Upper lobe of left lung (tissue), 6 donors: ENCODE data around the gene TADA2A. TPM values are rescaled to one million over a fixed set of nuclear protein-coding genes. Genes with fewer than 3 reads are reported as not detected.
"Not testable (repeated sequence)": the region's sequence is repeated elsewhere in the genome, so short reads cannot be mapped to it uniquely, and the experiment has no call there.

Source experiments
- ATAC-seq, 2 donors: fragments of 200-7000 bp; cut with Tn5 transposase; one replicate each; pipeline ENCODE4 v1.9.1; 2022; ENCODE audit warnings: mild to moderate bottlenecking in 2 of 2, moderate library complexity in 2 of 2; ENCODE audit not compliant: low FRiP score in 2 of 2
- DNase-seq, 2 donors: peaks; one replicate each; pipeline ENCODE4 v3.0.0-alpha.2; 2019 to 2020
- H3K27ac ChIP-seq, 4 donors: fragments of 200-600 bp; sonication (generic); one replicate each; pipeline ENCODE4 v1.5.1; 2016 to 2019
- H3K27me3 ChIP-seq, 4 donors: fragments of 200-600 bp; sonication (generic); one replicate each; pipeline ENCODE4 v1.5.1; 2017 to 2019
- H3K36me3 ChIP-seq, 4 donors: fragments of 200-600 bp; sonication (generic); one replicate each; pipeline ENCODE4 v1.5.1; 2016 to 2019
- H3K4me1 ChIP-seq, 4 donors: fragments of 200-600 bp; sonication (generic); one replicate each; pipeline ENCODE4 v1.5.1; 2018 to 2019
- H3K4me3 ChIP-seq, 4 donors: fragments of 200-600 bp; sonication (generic); one replicate each; pipeline ENCODE4 v1.5.1; 2017 to 2019; ENCODE audit warnings: mild to moderate bottlenecking in 2 of 4, moderate library complexity in 1 of 4
- H3K9me3 ChIP-seq, 4 donors: fragments of 200-600 bp; sonication (generic); one replicate each; pipeline ENCODE4 v1.5.1; 2018 to 2019
- CTCF ChIP-seq, 6 experiments: fragments of 450-650 bp in 4 of 6; fragments of 200-600 bp in 2 of 6; sonication (generic) in 2 of 6; IDR thresholded peaks; one replicate each; pipeline ENCODE4 v1.5.1; 2016 to 2019; ENCODE audit warnings: antibody characterized with exemption in 6 of 6
- EP300 ChIP-seq, 4 donors: sonication (generic); formaldehyde crosslinking; IDR thresholded peaks; one replicate each; pipeline ENCODE4 v1.5.1; 2017; ENCODE audit warnings: antibody characterized with exemption in 4 of 4, control low read depth in 2 of 4
- POLR2A ChIP-seq, 4 donors: fragments of 450-650 bp; IDR thresholded peaks; one replicate each; pipeline ENCODE4 v1.5.1; 2016 to 2017; ENCODE audit warnings: antibody characterized with exemption in 4 of 4, mild to moderate bottlenecking in 2 of 4
- POLR2AphosphoS5 ChIP-seq, 2 donors: sonication (generic); formaldehyde crosslinking; IDR thresholded peaks; one replicate each; pipeline ENCODE4 v1.5.1; 2017; ENCODE audit warnings: antibody characterized with exemption in 2 of 2
- WGBS, 2 donors: methylation state at CpG; one replicate each; pipeline ENCODE4 v1.1.5; 2017 to 2018; 5-methylcytosine and 5-hydroxymethylcytosine counted together
- total RNA-seq, 6 donors: library from RNA; depleted of rRNA in 4 of 6; stranded (reverse); fragments of >200 nt in 4 of 6; gene quantifications; one replicate each; pipeline versions ENCODE4 v1.1.0 to v1.2.1, GENCODE V29; 2016 to 2021
- donor health status: DM: no; HTN: no; CAD: no; lungs with moderate emphysema.
- donor health status: DM: no; HTN: yes; CAD: no; lungs with severe emphysema.

The TADA2A gene
- total RNA-seq, 6 donors from 2014 or later = 9.8 to 37.7 (median 22.7) TPM

GRCh38 chr17:37506678-37507077 lies 100.0 kb downstream of the TADA2A start:
- Histone ChIP-seq H3K9me3 (no peaks in the 10 kb centered on the region), H3K4me3 (no peak overlapping the region), H3K27me3 (no peaks in the 10 kb centered on the region), H3K36me3 (no peaks in the 10 kb centered on the region), H3K4me1 (no peaks in the 10 kb centered on the region), H3K27ac (no peak overlapping the region)
- DNase-seq = no peak
- peak in 1 of 2 donors; percentile 23 for ATAC-seq
- TF ChIP-seq POLR2A (IDR thresholded peaks at IDR 0.05) = no peak
- TF ChIP-seq CTCF (IDR thresholded peaks at IDR 0.05) = peak in 3 of 6 experiments; percentile 16 to 54 (median 27)
- 67 to 78% methylated on average over 9 to 10 of the region's 10 CpGs for WGBS, 2 donors

DNA sequence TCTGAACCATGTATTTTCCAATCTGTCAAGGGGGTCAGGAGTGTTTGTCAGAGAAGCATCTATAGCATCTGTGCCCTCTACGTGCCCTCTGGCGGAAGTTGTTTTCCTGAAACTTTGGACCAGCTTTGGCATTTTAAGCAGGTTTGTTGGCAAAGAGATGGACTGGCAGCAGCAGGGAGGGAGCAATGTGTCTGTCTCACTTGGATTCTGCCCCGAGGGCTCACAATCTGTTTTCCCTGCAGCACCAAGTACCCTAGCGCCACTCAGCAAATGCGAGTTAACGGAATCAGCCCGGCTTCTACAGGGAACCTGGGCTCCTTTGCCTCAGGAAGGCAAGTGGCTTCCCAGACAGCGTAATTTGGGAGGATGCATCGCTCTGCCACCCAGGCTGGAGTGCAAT lies 100.4 kb downstream of the TADA2A start:
- Histone ChIP-seq H3K27ac (no peak overlapping the region), H3K4me1 (no peaks in the 10 kb centered on the region), H3K27me3 (no peaks in the 10 kb centered on the region), H3K4me3 (no peak overlapping the region), H3K36me3 (peaks cover 0 to 2% (median under 1%) of the 10 kb centered on the region in 4 donors), H3K9me3 (no peaks in the 10 kb centered on the region)
- no peak for TF ChIP-seq POLR2AphosphoS5 (IDR thresholded peaks at IDR 0.05)
- TF ChIP-seq POLR2A (IDR thresholded peaks at IDR 0.05) = no peak
- TF ChIP-seq CTCF (IDR thresholded peaks at IDR 0.05) = no peak
- no peak for TF ChIP-seq EP300 (IDR thresholded peaks at IDR 0.05)
- no peak for DNase-seq
- 94 to 95% methylated on average over 7 to 8 of the region's 9 CpGs for WGBS, 2 donors
- no peak for ATAC-seq

DNA sequence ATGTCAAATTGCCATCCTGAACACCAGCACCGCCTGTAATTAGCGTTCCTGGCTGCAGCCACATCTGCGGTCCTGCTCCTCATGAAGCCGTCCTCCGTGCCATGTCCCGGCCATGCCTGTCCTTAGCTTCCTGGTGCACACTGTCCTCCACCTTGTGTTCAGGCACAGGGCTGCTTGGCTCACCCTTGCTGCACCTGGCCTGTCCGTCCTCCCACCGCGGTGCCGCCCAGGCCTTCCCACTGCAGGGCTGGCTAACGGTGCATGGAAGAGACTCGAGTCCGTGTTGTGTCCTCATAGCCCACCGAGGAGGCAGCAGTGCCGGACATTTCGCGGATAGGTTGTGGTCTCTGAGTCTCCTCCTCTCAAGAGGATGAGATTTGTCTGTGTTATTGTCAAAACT lies 103.4 kb downstream of the TADA2A start:
- H3K4me1 ChIP-seq = no peaks in the 10 kb centered on the region
- DNase-seq = peak in 1 of 2 donors; percentile 73
- H3K27me3 ChIP-seq = no peaks in the 10 kb centered on the region
- no peaks in the 10 kb centered on the region for H3K9me3 ChIP-seq
- H3K27ac ChIP-seq = no peak overlapping the region
- no peak overlapping the region for H3K4me3 ChIP-seq
- no peak for ATAC-seq
- WGBS, 2 donors = 94 to 95% methylated on average over 15 to 17 of the region's 17 CpGs
- peaks cover 0 to 28% (median 16%) of the 10 kb centered on the region in 4 donors for H3K36me3 ChIP-seq
- TF ChIP-seq EP300 (IDR thresholded peaks at IDR 0.05) (no peak), POLR2A (IDR thresholded peaks at IDR 0.05) (no peak), POLR2AphosphoS5 (IDR thresholded peaks at IDR 0.05) (no peak), CTCF (IDR thresholded peaks at IDR 0.05) (no peak)

DNA sequence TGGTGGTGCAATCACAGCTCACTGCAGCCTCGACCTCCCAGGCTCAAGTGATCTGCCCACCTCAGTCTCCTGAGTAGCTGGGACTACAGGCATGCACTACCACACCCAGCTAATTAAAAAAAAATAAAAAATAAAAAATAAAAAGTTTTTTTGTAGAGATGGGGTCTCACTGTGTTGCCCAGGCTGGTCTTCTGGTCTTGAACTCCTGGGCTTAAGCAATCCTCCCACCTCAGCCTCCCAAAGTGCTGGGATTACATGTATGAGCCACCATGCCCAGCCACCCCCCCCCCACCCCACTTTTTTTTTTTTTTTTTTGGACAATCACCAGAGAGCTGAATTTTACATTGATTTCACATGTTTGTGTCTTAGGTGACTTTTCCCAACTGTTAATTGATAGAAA lies 105.0 kb downstream of the TADA2A start:
- peaks cover 0 to 42% (median 19%) of the 10 kb centered on the region in 4 donors for H3K36me3 ChIP-seq
- H3K27ac ChIP-seq, H3K4me3 ChIP-seq, H3K4me1 ChIP-seq, H3K27me3 ChIP-seq, DNase-seq, ATAC-seq, H3K9me3 ChIP-seq: not testable (repeated sequence)
- WGBS, 2 donors = 91 to 100% methylated on average over 1 of the region's 1 CpG

DNA sequence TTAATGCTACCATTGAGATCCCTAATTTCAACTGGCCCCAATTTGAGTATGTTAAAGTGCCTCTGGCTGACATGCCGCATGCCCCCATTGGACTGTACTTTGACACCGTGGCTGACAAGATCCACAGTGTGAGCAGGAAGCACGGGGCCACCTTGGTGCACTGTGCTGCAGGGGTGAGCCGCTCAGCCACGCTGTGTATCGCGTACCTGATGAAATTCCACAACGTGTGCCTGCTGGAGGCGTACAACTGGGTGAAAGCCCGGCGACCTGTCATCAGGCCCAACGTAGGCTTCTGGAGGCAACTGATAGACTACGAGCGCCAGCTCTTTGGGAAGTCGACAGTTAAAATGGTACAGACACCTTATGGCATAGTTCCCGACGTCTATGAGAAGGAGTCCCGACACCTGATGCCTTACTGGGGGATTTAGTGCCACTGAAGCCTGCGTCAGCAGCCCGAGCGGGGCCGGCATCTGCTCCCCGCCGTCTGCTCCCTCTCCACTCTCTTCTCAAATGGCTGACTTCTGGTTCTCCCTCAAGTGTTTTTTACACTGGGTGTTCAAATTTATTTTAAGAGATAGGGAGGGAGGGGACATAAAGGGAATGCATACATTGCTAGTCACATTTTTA lies 105.9 kb downstream of the TADA2A start:
- Histone ChIP-seq H3K36me3 (peaks cover under 1 to 51% (median 28%) of the 10 kb centered on the region in 4 donors), H3K4me1 (no peaks in the 10 kb centered on the region), H3K27ac (no peak overlapping the region), H3K27me3 (no peaks in the 10 kb centered on the region), H3K9me3 (no peaks in the 10 kb centered on the region), H3K4me3 (no peak overlapping the region)
- no peak for DNase-seq
- 85 to 86% methylated on average over 13 to 24 of the region's 24 CpGs for WGBS, 2 donors
- TF ChIP-seq POLR2AphosphoS5 (IDR thresholded peaks at IDR 0.05) (no peak), EP300 (IDR thresholded peaks at IDR 0.05) (no peak), CTCF (IDR thresholded peaks at IDR 0.05) (no peak), POLR2A (IDR thresholded peaks at IDR 0.05) (no peak)
- ATAC-seq = no peak
